ENCODE data around the gene LEMD3. TPM values are rescaled to one million over a fixed set of nuclear protein-coding genes. Genes with fewer than 3 reads are reported as not detected.

The LEMD3 gene
- total RNA-seq, 4 donors from 2014 or later = 14.0 to 29.4 (median 14.7) TPM

GRCh38 chr12:65252515-65252914 lies 83.1 kb downstream of the LEMD3 start:
- TF ChIP-seq, protein P1, sequence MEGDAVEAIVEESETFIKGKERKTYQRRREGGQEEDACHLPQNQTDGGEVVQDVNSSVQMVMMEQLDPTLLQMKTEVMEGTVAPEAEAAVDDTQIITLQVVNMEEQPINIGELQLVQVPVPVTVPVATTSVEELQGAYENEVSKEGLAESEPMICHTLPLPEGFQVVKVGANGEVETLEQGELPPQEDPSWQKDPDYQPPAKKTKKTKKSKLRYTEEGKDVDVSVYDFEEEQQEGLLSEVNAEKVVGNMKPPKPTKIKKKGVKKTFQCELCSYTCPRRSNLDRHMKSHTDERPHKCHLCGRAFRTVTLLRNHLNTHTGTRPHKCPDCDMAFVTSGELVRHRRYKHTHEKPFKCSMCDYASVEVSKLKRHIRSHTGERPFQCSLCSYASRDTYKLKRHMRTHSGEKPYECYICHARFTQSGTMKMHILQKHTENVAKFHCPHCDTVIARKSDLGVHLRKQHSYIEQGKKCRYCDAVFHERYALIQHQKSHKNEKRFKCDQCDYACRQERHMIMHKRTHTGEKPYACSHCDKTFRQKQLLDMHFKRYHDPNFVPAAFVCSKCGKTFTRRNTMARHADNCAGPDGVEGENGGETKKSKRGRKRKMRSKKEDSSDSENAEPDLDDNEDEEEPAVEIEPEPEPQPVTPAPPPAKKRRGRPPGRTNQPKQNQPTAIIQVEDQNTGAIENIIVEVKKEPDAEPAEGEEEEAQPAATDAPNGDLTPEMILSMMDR (IDR thresholded peaks at IDR 0.05 in 4 of 5, conservative IDR thresholded peaks at IDR 0.05 in 1 of 5) = no peak
- TF ChIP-seq POLR2A (IDR thresholded peaks at IDR 0.05) = no peak
- DNase-seq = no peak
- Histone ChIP-seq H3K27ac (no peak overlapping the region), H3K27me3 (no peaks in the 10 kb centered on the region), H3K4me3 (no peak overlapping the region), H3K36me3 (peaks cover 0 to 4% of the 10 kb centered on the region in 2 donors), H3K9me3 (no peaks in the 10 kb centered on the region), H3K4me1 (no peaks in the 10 kb centered on the region)
- in situ Hi-C loops (cut with MboI; ENCODE audit: low sequenced_read_pairs in 4 of 4) (no loop called here), intact Hi-C loops (cut with DNase I; ENCODE audit: low total_unique reads) (no loop called here)
- no peak for ATAC-seq

DNA sequence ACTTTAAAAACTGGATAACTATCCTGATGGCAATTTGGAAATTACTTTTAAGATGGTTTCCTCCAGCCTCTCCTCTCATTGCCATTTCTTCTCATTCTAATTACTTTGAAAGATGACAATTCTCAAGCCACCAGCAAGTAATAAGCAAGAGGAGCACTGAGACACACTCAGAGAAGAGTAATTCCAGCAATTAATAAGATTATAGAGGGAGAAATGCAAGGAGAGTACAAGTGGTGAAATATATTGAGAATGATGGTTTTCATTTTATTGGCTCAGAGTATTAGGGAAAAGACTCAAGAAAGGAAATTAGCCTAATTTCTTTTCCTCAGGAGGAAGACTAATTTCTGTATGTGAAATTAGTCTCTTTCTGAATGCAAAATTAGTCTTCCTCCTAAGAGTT lies 88.6 kb downstream of the LEMD3 start:
- Histone ChIP-seq H3K27me3 (no peaks in the 10 kb centered on the region), H3K9me3 (no peaks in the 10 kb centered on the region), H3K27ac (no peak overlapping the region), H3K4me3 (no peak overlapping the region), H3K4me1 (no peaks in the 10 kb centered on the region), H3K36me3 (no peaks in the 10 kb centered on the region)
- no peak for ATAC-seq
- no peak for DNase-seq
- in situ Hi-C loops (cut with MboI; ENCODE audit: low sequenced_read_pairs in 4 of 4) = no loop called here
- intact Hi-C loops (cut with DNase I; ENCODE audit: low total_unique reads) = no loop called here
- TF ChIP-seq, protein P1 (IDR thresholded peaks at IDR 0.05 in 4 of 5, conservative IDR thresholded peaks at IDR 0.05 in 1 of 5) = no peak
- TF ChIP-seq POLR2A (IDR thresholded peaks at IDR 0.05) = no peak

DNA sequence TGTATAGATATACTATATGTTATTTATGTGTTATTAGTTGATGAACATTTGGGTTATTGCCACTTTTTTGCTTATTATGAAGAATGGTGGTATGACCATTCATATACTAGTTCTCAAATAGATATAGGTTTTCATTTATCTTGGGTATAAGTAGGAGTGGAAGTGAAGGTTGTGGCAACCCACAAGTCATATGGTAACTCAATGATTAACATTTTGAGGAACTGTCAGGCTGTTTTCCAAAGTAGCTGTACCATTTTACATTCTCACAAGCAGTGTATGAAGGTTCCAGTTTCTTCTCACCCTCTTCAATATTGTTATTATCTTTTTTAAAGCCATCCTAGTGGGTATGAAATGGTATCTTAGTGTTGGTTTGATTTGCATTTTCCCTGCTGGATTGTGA lies 90.1 kb downstream of the LEMD3 start:
- no peak for DNase-seq
- intact Hi-C loops (cut with DNase I; ENCODE audit: low total_unique reads) (no loop called here), in situ Hi-C loops (cut with MboI; ENCODE audit: low sequenced_read_pairs in 4 of 4) (no loop called here)
- no peak for ATAC-seq
- H3K9me3 ChIP-seq = no peaks in the 10 kb centered on the region
- no peaks in the 10 kb centered on the region for H3K27me3 ChIP-seq
- H3K27ac ChIP-seq = no peak overlapping the region
- H3K4me1 ChIP-seq = no peaks in the 10 kb centered on the region
- H3K36me3 ChIP-seq = no peaks in the 10 kb centered on the region
- H3K4me3 ChIP-seq = no peak overlapping the region
- TF ChIP-seq, protein P1 (IDR thresholded peaks at IDR 0.05 in 4 of 5, conservative IDR thresholded peaks at IDR 0.05 in 1 of 5) = no peak
- no peak for TF ChIP-seq POLR2A (IDR thresholded peaks at IDR 0.05)

DNA sequence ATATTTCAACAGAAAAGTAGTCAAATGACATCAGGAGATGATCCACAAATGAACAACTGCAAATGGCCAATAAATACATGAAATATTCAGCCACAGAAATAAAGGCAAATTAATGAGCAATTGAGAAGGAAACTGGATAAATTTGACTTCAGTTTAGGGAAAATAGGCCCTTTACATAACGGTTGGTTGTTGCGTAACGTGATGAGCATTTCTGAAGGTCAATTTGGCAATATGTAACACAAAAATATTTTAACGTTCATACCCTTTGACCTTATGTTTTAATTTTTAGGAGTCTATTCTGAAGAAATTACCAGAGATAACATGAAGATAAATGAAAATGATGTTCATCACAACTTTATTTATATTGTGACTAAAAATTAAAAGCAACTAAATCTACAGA lies 94.4 kb downstream of the LEMD3 start:
- Histone ChIP-seq H3K9me3 (no peaks in the 10 kb centered on the region), H3K4me1 (no peaks in the 10 kb centered on the region), H3K27me3 (no peaks in the 10 kb centered on the region), H3K27ac (no peak overlapping the region), H3K4me3 (no peak overlapping the region), H3K36me3 (no peaks in the 10 kb centered on the region)
- DNase-seq (no peak), ATAC-seq (no peak)
- TF ChIP-seq, protein P1 (IDR thresholded peaks at IDR 0.05 in 4 of 5, conservative IDR thresholded peaks at IDR 0.05 in 1 of 5) = no peak
- no peak for TF ChIP-seq POLR2A (IDR thresholded peaks at IDR 0.05)
- in situ Hi-C loops (cut with MboI; ENCODE audit: low sequenced_read_pairs in 4 of 4) = no loop called here
- intact Hi-C loops (cut with DNase I; ENCODE audit: low total_unique reads) = no loop called here

DNA sequence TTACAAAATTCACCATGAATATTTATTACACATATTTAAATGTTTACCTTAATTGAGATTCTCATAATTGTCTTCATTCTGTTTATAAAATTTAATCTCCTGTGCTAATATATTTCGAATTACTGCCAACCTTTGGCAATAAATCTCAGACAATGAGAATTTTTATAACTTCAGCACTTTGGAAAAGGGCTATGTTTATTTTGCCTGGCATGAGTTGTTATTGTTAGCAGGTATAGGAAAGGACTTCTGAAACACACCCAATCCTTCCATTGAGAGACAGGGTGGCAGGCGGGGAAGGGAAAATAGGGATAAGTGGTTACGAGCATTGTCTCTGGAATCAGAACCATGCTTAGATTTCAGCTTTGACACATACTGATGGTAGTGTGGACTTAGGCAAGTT lies 97.0 kb downstream of the LEMD3 start:
- no peak overlapping the region for H3K4me3 ChIP-seq
- H3K9me3 ChIP-seq = no peaks in the 10 kb centered on the region
- intact Hi-C loops (cut with DNase I; ENCODE audit: low total_unique reads) (no loop called here), in situ Hi-C loops (cut with MboI; ENCODE audit: low sequenced_read_pairs in 4 of 4) (no loop called here)
- ATAC-seq = no peak
- H3K36me3 ChIP-seq = no peaks in the 10 kb centered on the region
- H3K4me1 ChIP-seq = no peaks in the 10 kb centered on the region
- no peak for DNase-seq
- H3K27ac ChIP-seq = no peak overlapping the region
- TF ChIP-seq POLR2A (IDR thresholded peaks at IDR 0.05) = no peak
- TF ChIP-seq, protein P1 (IDR thresholded peaks at IDR 0.05 in 4 of 5, conservative IDR thresholded peaks at IDR 0.05 in 1 of 5) = no peak
- H3K27me3 ChIP-seq = no peaks in the 10 kb centered on the region
